HEK293 (cell line): ENCODE data around the gene PLCE1.
A peak's percentile ranks its signal among the peaks of the same experiment; 100 is the strongest.

ENCODE experiments used
- CTCF ChIA-PET: fragments of 350-600 bp; formaldehyde crosslinking; extraction: SDS; loops from one replicate; lab custom pipeline; 2021; ENCODE audit warnings: antibody characterized with exemption; lab: Yijun Ruan, JAX
- POLR2A ChIA-PET: fragments of 300-600 bp; formaldehyde crosslinking; extraction: SDS; loops from one replicate; lab custom pipeline; 2020; ENCODE audit warnings: antibody characterized with exemption, inconsistent platforms; lab: Yijun Ruan, JAX
- H3K27ac ChIP-seq: fragments of 200-500 bp; sonication (Bioruptor generic); 2 replicates; pipeline ENCODE4 v1.5.1; 2014; ENCODE audit warnings: low read depth, low read length, control low read depth, inconsistent platforms; ENCODE audit errors: extremely low read depth
- H3K36me3 ChIP-seq, 2 experiments: fragments of 200-500 bp in 1 of 2; sonication (Bioruptor generic) in 1 of 2; 1 replicate in 1 of 2; 2 replicates in 1 of 2; pipeline ENCODE4 v1.5.1; 2014 to 2017; ENCODE audit warnings: inconsistent platforms in 2 of 2, low read length in 2 of 2; ENCODE audit not compliant: control insufficient read depth in 2 of 2, insufficient read depth in 1 of 2
- H3K4me1 ChIP-seq: fragments of 200-500 bp; sonication (Bioruptor generic); 2 replicates; pipeline ENCODE4 v1.5.1; 2014; ENCODE audit warnings: mild to moderate bottlenecking, low read length, inconsistent platforms; ENCODE audit not compliant: control insufficient read depth, insufficient read depth
- H3K4me3 ChIP-seq: 2 replicates; pipeline ENCODE4 v1.5.1; 2011; ENCODE audit warnings: low read depth, mild to moderate bottlenecking, control low read depth, low read length, moderate library complexity
- H3K9me3 ChIP-seq: fragments of 200-500 bp; sonication (Bioruptor generic); 2 replicates; pipeline ENCODE4 v1.5.1; 2014; ENCODE audit warnings: low read depth, low read length, inconsistent platforms; ENCODE audit not compliant: control insufficient read depth, insufficient read depth
- AEBP2 ChIP-seq: fragments of 450-650 bp; formaldehyde crosslinking; IDR thresholded peaks from 2 replicates; pipeline ENCODE4 v1.5.1; 2016; ENCODE audit warnings: missing biosample characterization, missing genetic modification characterization, borderline replicate concordance
- FEZF1 ChIP-seq: fragments of 450-650 bp; formaldehyde crosslinking; IDR thresholded peaks from 2 replicates; pipeline ENCODE4 v1.5.1; 2016; ENCODE audit warnings: missing biosample characterization, missing genetic modification characterization
- HOXC10 ChIP-seq: sonication (generic); formaldehyde crosslinking; IDR thresholded peaks from 2 replicates; pipeline ENCODE4 v1.8.1; 2023; ENCODE audit warnings: mild to moderate bottlenecking, missing genetic modification reagents
- HOXD13 ChIP-seq: sonication (generic); formaldehyde crosslinking; IDR thresholded peaks from 2 replicates; pipeline ENCODE4 v1.8.0; 2022; ENCODE audit warnings: missing genetic modification reagents, borderline replicate concordance
- SCRT1 ChIP-seq: fragments of 450-650 bp; formaldehyde crosslinking; IDR thresholded peaks from 2 replicates; pipeline ENCODE4 v1.5.1; 2016; ENCODE audit warnings: missing biosample characterization, missing genetic modification characterization, borderline replicate concordance
- SCRT2 ChIP-seq: fragments of 450-650 bp; formaldehyde crosslinking; IDR thresholded peaks from 2 replicates; pipeline ENCODE4 v1.5.1; 2016; ENCODE audit warnings: missing biosample characterization, missing genetic modification characterization
- ZNF140 ChIP-seq: fragments of 450-650 bp; formaldehyde crosslinking; IDR thresholded peaks from 2 replicates; pipeline ENCODE4 v1.5.1; 2016; ENCODE audit warnings: missing biosample characterization, missing genetic modification characterization
- ZNF280C ChIP-seq: fragments of 450-650 bp; formaldehyde crosslinking; IDR thresholded peaks from 2 replicates; pipeline ENCODE4 v1.5.1; 2016; ENCODE audit warnings: missing biosample characterization, missing genetic modification characterization
- ZNF335 ChIP-seq: fragments of 450-650 bp; formaldehyde crosslinking; conservative IDR thresholded peaks from 2 replicates; pipeline ENCODE4 v1.5.1; 2016; ENCODE audit warnings: missing biosample characterization, missing genetic modification characterization
- ZNF449 ChIP-seq: fragments of 450-650 bp; formaldehyde crosslinking; IDR thresholded peaks from 2 replicates; pipeline ENCODE4 v1.5.1; 2017; ENCODE audit warnings: missing biosample characterization, mild to moderate bottlenecking, missing genetic modification characterization, moderate library complexity
- ZNF473 ChIP-seq: fragments of 450-650 bp; formaldehyde crosslinking; IDR thresholded peaks from 2 replicates; pipeline ENCODE4 v1.5.1; 2017; ENCODE audit warnings: missing biosample characterization, missing genetic modification characterization
- ZNF48 ChIP-seq: fragments of 450-650 bp; formaldehyde crosslinking; IDR thresholded peaks from 2 replicates; pipeline ENCODE4 v1.5.1; 2016; ENCODE audit warnings: missing biosample characterization, missing genetic modification characterization
- ZNF518A ChIP-seq: fragments of 450-650 bp; formaldehyde crosslinking; conservative IDR thresholded peaks from 2 replicates; pipeline ENCODE4 v1.5.1; 2016; ENCODE audit warnings: low read depth, missing biosample characterization, missing genetic modification characterization
- ZNF670 ChIP-seq: fragments of 450-650 bp; formaldehyde crosslinking; IDR thresholded peaks from 2 replicates; pipeline ENCODE4 v1.5.1; 2016; ENCODE audit warnings: missing biosample characterization, missing genetic modification characterization, low read depth
- ZNF692 ChIP-seq: fragments of 450-650 bp; formaldehyde crosslinking; IDR thresholded peaks from 2 replicates; pipeline ENCODE4 v1.5.1; 2016; ENCODE audit warnings: missing biosample characterization, missing genetic modification characterization
- ZNF701 ChIP-seq: fragments of 450-650 bp; formaldehyde crosslinking; IDR thresholded peaks from 2 replicates; pipeline ENCODE4 v1.5.1; 2016; ENCODE audit warnings: missing biosample characterization, missing genetic modification characterization
- ZNF785 ChIP-seq: fragments of 450-650 bp; formaldehyde crosslinking; IDR thresholded peaks from 2 replicates; pipeline ENCODE4 v1.5.1; 2016; ENCODE audit warnings: missing biosample characterization, missing genetic modification characterization
- ZXDB ChIP-seq: fragments of 450-650 bp; formaldehyde crosslinking; IDR thresholded peaks from 2 replicates; pipeline ENCODE4 v1.5.1; 2016; ENCODE audit warnings: missing biosample characterization, missing genetic modification characterization

Gene PLCE1

GRCh38 chr10:94002156-94002555, 8.4 kb downstream of the PLCE1 start:
- Histone ChIP-seq H3K4me1 (0 out of 2 replicates have a peak, but pooled peaks cover 4% of the 10 kb centered on the region), H3K4me3 (no peak overlapping the region), H3K9me3 (no peaks in the 10 kb centered on the region), H3K27ac (no peak overlapping the region), H3K36me3 (no peaks in the 10 kb centered on the region)
- POLR2A ChIA-PET, result interaction anchor here (0.9 kb wide), 1 partner anchor 9 kb away, joined by 3 read pairs; the partner anchor contains the start of gene PLCE1
- CTCF ChIA-PET, result interaction anchor here (0.7 kb wide), 2 partner anchors 21 to 361 kb away, joined by 3 read pairs; no protein-coding TSS in a partner anchor
- TF ChIP-seq ZXDB (tag by site-specific recombination) (no peak), SCRT2 (tag by site-specific recombination) (peak; percentile 97), SCRT1 (tag by site-specific recombination) (peak; percentile 94)

- H3K27ac ChIP-seq, result no peak overlapping the region
- no peaks in the 10 kb centered on the region for H3K9me3 ChIP-seq
- CTCF ChIA-PET, result interaction anchor here (0.6 kb wide), 1 partner anchor 88 kb away, joined by 3 read pairs; no protein-coding TSS in a partner anchor
- peaks cover 9% of the 10 kb centered on the region; the same call in 1 of the 2 replicates for H3K4me1 ChIP-seq
- no peaks in the 10 kb centered on the region for H3K36me3 ChIP-seq
- H3K4me3 ChIP-seq, result no peak overlapping the region
- POLR2A ChIA-PET, result no interaction called here
- no peak for TF ChIP-seq ZNF473 (tag by site-specific recombination)
- TF ChIP-seq ZNF701 (tag by site-specific recombination), result no peak
- TF ChIP-seq ZNF692 (tag by site-specific recombination), result no peak
- TF ChIP-seq HOXD13 (CRISPR knock-in tag), result no peak
- TF ChIP-seq AEBP2 (tag by site-specific recombination), result no peak
- no peak for TF ChIP-seq ZNF48
- no peak for TF ChIP-seq HOXC10 (CRISPR knock-in tag)
- TF ChIP-seq ZNF280C (tag by site-specific recombination), result no peak
- no peak for TF ChIP-seq FEZF1
- TF ChIP-seq ZNF670, result no peak
- TF ChIP-seq ZNF785, result no peak
- no peak for TF ChIP-seq ZNF518A (tag by site-specific recombination)
- TF ChIP-seq ZNF449 (tag by site-specific recombination), result no peak
- no peak for TF ChIP-seq ZNF335 (tag by site-specific recombination)
- no peak for TF ChIP-seq ZNF140
These were observed 9.8 kb downstream of the PLCE1 start for GRCh38 chr10:94003488-94003887.
